Hepatocyte (in vitro differentiated cells): ENCODE data around the gene TMEM98. TPM values are rescaled to one million over a fixed set of nuclear protein-coding genes. Genes with fewer than 3 reads are reported as not detected.
"Not testable (repeated sequence)": the region's sequence is repeated elsewhere in the genome, so short reads cannot be mapped to it uniquely, and the experiment has no call there.

ENCODE experiments used
- DNase-seq: peaks from one replicate; pipeline ENCODE4 v3.0.0-alpha.2; 2016; ENCODE audit warnings: low spot score
- H2AFZ ChIP-seq: fragments of 200-600 bp; sonication (generic); 2 replicates; pipeline ENCODE4 v1.6.0; 2016; ENCODE audit warnings: antibody characterized with exemption, mild to moderate bottlenecking
- H3K27ac ChIP-seq: fragments of 200-600 bp; sonication (generic); 2 replicates; pipeline ENCODE4 v1.5.1; 2016; ENCODE audit warnings: mild to moderate bottlenecking
- H3K27me3 ChIP-seq: fragments of 200-600 bp; sonication (generic); 2 replicates; pipeline ENCODE4 v1.6.1; 2016
- H3K36me3 ChIP-seq: fragments of 200-600 bp; sonication (generic); replicated peaks from 2 replicates; pipeline ENCODE4 v1.5.1; 2016; ENCODE audit warnings: low read depth; ENCODE audit not compliant: insufficient read depth
- H3K4me1 ChIP-seq: fragments of 200-600 bp; sonication (generic); 2 replicates; pipeline ENCODE4 v1.5.1; 2016; ENCODE audit warnings: mild to moderate bottlenecking, moderate library complexity; ENCODE audit not compliant: insufficient read depth
- H3K4me2 ChIP-seq: fragments of 200-600 bp; sonication (generic); 2 replicates; pipeline ENCODE4 v1.6.0; 2016
- H3K4me3 ChIP-seq: fragments of 200-600 bp; sonication (generic); 2 replicates; pipeline ENCODE4 v1.5.1; 2016; ENCODE audit warnings: mild to moderate bottlenecking
- H3K79me2 ChIP-seq: fragments of 200-600 bp; sonication (generic); 2 replicates; pipeline ENCODE4 v1.6.0; 2017; ENCODE audit warnings: mild to moderate bottlenecking
- H3K9me2 ChIP-seq: fragments of 200-600 bp; sonication (generic); replicated peaks from 2 replicates; pipeline ENCODE4 v1.6.0; 2017; ENCODE audit warnings: mild to moderate bottlenecking; ENCODE audit not compliant: insufficient read depth
- H3K9me3 ChIP-seq: fragments of 200-600 bp; sonication (generic); 2 replicates; pipeline ENCODE4 v1.5.1; 2016; ENCODE audit warnings: low read depth, mild to moderate bottlenecking
- H4K20me1 ChIP-seq: fragments of 200-600 bp; sonication (generic); 2 replicates; pipeline ENCODE4 v1.6.0; 2016; ENCODE audit warnings: mild to moderate bottlenecking; ENCODE audit not compliant: insufficient read depth, poor library complexity, severe bottlenecking
- EZH2 ChIP-seq: fragments of 200-600 bp; sonication (generic); IDR thresholded peaks from 2 replicates; pipeline ENCODE4 v1.6.1; 2016; ENCODE audit warnings: antibody characterized with exemption, mild to moderate bottlenecking, borderline replicate concordance
- EZH2phosphoT487 ChIP-seq: fragments of 200-600 bp; sonication (generic); IDR thresholded peaks from one replicate; pipeline ENCODE4 v1.6.1; 2018; ENCODE audit warnings: antibody characterized with exemption, mild to moderate bottlenecking, low read depth, moderate library complexity; ENCODE audit not compliant: unreplicated experiment, severe bottlenecking
- WGBS: methylation state at CpG from one replicate; pipeline ENCODE4 v1.1.6; 2016; ENCODE audit warnings: low lambda C conversion rate; ENCODE audit errors: missing lambda C conversion rate; 5-methylcytosine and 5-hydroxymethylcytosine counted together
- polyA plus RNA-seq: library from polyadenylated mRNA; unstranded; fragments of >200 nt; fragmentation: Nextera tagmentation; extraction: Ambion mirVana; gene quantifications from 2 replicates; pipeline ENCODE4 v1.2.1, GENCODE V29; 2016
- total RNA-seq: library from RNA; depleted of rRNA; stranded (reverse); fragments of >200 nt; gene quantifications from 2 replicates; pipeline ENCODE4 v1.2.3, GENCODE V29; 2014
- TF ChIP-seq, protein P1 (sequence below): fragments of 200-600 bp; sonication (generic); IDR thresholded peaks from 2 replicates; pipeline ENCODE4 v1.5.1; 2016; ENCODE audit warnings: antibody characterized with exemption, mild to moderate bottlenecking; ENCODE audit not compliant: poor library complexity

Gene TMEM98
- total and polyA plus RNA-seq, 2 experiments from 2014 or later = 280 to 406 TPM

DNA sequence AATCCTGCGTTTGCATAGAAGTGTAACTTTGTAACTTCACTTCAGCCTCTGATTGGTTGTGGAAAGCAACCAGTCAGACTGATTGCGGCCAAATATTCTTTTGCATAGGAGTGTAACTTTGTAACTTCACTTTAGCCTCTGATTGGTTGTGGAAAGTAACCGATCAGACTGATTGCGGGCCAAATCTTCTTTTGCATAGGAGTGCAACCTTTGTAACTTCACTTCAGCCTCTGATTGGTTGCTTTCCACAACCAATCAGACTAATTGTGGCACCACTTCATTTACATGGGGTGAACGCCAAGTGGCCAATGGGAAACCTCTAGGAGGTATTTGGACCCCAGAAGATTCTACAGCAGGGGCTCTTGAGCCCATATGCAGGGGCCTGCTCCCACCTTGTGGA, 1.8 kb upstream of the TMEM98 start:
- H3K27me3 ChIP-seq = no peaks in the 10 kb centered on the region
- peaks cover 15% of the 10 kb centered on the region for H3K4me1 ChIP-seq
- DNase-seq = no peak
- H2AFZ ChIP-seq = no peak overlapping the region
- H3K27ac ChIP-seq = no peak overlapping the region
- 94% methylated on average over 5 of the region's 5 CpGs for WGBS
- no peaks in the 10 kb centered on the region for H3K9me2 ChIP-seq
- TF ChIP-seq EZH2 (no peak), EZH2phosphoT487 (no peak)
- TF ChIP-seq, protein P1, sequence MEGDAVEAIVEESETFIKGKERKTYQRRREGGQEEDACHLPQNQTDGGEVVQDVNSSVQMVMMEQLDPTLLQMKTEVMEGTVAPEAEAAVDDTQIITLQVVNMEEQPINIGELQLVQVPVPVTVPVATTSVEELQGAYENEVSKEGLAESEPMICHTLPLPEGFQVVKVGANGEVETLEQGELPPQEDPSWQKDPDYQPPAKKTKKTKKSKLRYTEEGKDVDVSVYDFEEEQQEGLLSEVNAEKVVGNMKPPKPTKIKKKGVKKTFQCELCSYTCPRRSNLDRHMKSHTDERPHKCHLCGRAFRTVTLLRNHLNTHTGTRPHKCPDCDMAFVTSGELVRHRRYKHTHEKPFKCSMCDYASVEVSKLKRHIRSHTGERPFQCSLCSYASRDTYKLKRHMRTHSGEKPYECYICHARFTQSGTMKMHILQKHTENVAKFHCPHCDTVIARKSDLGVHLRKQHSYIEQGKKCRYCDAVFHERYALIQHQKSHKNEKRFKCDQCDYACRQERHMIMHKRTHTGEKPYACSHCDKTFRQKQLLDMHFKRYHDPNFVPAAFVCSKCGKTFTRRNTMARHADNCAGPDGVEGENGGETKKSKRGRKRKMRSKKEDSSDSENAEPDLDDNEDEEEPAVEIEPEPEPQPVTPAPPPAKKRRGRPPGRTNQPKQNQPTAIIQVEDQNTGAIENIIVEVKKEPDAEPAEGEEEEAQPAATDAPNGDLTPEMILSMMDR = no peak
- H3K79me2 ChIP-seq = peaks cover 27% of the 10 kb centered on the region
- H3K9me3 ChIP-seq = no peaks in the 10 kb centered on the region
- H3K4me3 ChIP-seq = no peak overlapping the region
- peaks cover 5% of the 10 kb centered on the region for H4K20me1 ChIP-seq
- no peak overlapping the region for H3K4me2 ChIP-seq
- H3K36me3 ChIP-seq = no peaks in the 10 kb centered on the region

DNA sequence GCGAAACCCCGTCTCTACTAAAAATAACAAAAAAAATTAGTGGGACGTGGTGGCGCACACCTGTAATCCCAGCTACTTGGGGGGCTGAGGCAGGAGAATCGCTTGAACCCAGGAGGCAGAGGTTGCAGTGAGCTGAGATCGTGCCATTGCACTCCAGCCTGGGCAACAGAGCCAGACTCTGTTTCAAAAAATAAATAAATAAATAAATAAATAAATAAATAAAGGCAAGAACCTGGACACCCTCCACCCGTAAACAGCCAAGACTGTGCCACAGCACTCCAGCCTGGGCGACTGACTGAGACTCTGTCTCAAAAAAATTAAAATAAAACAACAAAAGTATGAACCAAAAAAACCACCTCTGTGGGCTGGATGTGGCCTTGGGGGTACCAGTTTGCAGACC, 1.2 kb upstream of the TMEM98 start:
- peaks cover 33% of the 10 kb centered on the region for H3K79me2 ChIP-seq
- 96% methylated on average over 8 of the region's 8 CpGs for WGBS
- H3K9me3 ChIP-seq, H3K36me3 ChIP-seq, H3K4me3 ChIP-seq, H3K9me2 ChIP-seq, DNase-seq, H4K20me1 ChIP-seq, H3K27me3 ChIP-seq, H2AFZ ChIP-seq: not testable (repeated sequence)
- peak overlapping the region; percentile 99 for H3K27ac ChIP-seq
- peak overlapping the region; percentile 90 for H3K4me2 ChIP-seq
- peaks cover 15% of the 10 kb centered on the region for H3K4me1 ChIP-seq

DNA sequence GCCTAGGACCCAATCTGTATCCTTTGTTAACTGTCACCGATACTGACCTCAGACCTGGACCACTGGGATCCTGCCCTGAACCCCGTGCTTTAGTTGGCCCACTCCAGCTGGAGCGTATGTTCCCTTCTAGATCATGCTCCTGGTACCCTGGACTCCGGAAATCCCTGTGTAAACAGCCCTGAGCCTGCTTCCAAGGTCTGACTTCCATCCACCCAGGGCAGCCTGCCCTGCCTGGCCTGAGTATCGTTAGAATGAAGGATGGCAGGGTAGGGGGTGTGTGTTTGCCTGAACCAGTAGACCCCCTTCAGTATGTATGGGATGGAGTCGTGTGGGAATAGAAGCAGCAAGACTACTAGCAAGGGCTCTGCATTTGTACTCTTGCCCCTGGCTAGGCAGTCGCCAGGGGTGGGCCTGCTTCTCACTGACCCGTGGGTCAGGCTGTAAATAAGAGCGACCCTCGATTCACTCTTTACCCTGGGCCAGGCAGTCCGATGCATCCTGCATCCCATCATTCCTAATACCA, 691 bp upstream of the TMEM98 start:
- DNase-seq = peak; percentile 30
- Histone ChIP-seq H3K27ac (peak overlapping the region; percentile 99), H4K20me1 (peaks cover 5% of the 10 kb centered on the region), H3K9me3 (no peaks in the 10 kb centered on the region), H3K9me2 (no peaks in the 10 kb centered on the region), H3K4me3 (peak overlapping the region; percentile 88), H3K36me3 (no peaks in the 10 kb centered on the region), H3K79me2 (peaks cover 35% of the 10 kb centered on the region), H2AFZ (peak overlapping the region; percentile 94), H3K4me2 (peak overlapping the region; percentile 90), H3K4me1 (peaks cover 15% of the 10 kb centered on the region), H3K27me3 (no peaks in the 10 kb centered on the region)
- WGBS = 20% methylated on average over 11 of the region's 11 CpGs
- TF ChIP-seq EZH2 = no peak
- TF ChIP-seq, protein P1 = no peak
- TF ChIP-seq EZH2phosphoT487 = no peak

DNA sequence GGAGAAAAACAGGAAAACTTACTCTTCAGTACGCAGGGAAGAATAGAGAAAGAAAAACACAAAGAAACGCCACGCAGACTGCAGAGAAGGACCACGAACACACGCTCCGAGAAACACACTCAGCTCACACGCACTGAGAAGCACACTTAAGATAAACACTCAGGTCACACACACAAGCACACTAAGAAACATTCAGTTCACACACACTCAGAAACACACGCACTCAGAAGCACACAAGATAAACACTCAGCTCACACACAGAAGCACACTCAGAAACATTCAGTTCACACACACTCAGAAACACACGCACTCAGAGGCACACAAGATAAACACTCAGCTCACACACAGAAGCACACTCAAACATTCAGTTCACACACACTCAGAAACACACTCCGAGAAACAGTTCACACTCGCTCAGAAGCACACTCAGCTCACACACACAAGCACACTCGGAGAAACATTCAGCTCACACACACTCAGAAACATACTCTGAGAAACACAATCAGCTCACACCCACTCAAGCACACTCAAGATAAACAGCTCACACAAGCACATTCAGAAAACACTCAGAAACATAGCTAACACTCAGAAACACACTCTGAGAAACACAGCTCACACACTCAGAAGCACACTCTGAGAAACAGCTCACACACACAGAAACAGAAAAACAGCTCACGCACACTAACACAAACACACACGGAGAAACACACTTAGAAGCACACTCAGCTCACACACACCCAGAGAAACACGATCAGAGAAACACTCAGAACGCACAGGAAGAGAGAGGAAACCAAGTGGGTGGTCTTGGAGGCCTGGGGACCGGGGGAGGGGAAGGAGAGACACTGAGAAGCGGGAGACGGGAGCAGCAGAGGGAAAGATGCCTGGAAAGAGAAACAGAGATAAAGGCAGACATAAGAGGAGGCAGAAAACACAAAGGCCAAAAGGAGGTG, 908 bp downstream of the TMEM98 start:
- Histone ChIP-seq H3K79me2 (peaks cover 50% of the 10 kb centered on the region), H3K27ac (peak overlapping the region; percentile 99), H3K36me3 (no peaks in the 10 kb centered on the region), H4K20me1 (peaks cover 5% of the 10 kb centered on the region), H3K9me2 (no peaks in the 10 kb centered on the region), H3K4me1 (peaks cover 15% of the 10 kb centered on the region), H3K9me3 (no peaks in the 10 kb centered on the region), H3K4me3 (peak overlapping the region; percentile 88), H3K4me2 (peak overlapping the region; percentile 90), H2AFZ (peak overlapping the region; percentile 92), H3K27me3 (no peaks in the 10 kb centered on the region)
- peak; percentile 33 for DNase-seq
- 18% methylated on average over 17 of the region's 19 CpGs for WGBS
- no peak for TF ChIP-seq EZH2
- TF ChIP-seq EZH2phosphoT487 = no peak
- TF ChIP-seq, protein P1 = no peak
